ENCODE measurements around the gene CEP170B. TPM values are rescaled to one million over a fixed set of nuclear protein-coding genes. Genes with fewer than 3 reads are reported as not detected.

CEP170B gene
- total RNA-seq, 1 donor from 2014 or later: 55.4 TPM

DNA sequence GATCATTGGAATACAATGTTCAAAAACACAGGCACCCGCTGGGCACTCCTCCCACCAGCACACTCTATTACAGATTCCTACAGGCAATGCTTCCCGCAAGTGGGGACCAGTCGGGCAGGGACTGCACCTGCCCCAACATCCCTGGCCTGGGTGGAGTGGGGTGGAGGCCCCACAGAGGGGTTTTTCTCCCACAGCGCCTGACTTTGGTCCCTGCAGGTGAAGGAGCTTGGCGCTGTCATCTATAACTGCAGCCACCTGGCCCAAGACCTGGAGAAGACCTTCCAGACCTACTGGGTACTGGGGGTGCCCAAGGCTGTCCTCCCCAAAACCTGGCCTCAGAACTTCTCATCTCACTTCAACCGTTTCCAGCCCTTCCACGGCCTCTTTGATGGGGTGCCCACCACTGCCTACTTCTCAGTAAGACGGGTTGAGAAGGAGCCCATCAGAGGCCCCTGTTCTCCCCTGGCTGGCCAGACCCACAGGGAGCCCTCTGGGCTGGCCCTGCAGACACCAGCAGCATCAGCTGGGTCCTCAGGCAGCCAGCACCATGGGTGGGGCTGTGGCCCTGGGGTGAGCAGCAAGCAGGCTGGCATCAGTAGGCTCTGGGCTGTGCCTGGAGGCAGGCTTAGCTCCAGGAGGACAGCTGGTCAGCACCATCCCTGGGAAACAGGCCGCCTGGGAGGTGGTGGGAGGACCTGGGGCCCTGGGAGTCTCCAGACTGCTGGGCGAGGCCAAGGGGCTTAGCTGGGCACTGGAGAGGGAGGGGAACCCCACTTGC lies 65.6 kb downstream of the CEP170B start:
- Histone ChIP-seq H3K9me3 (ENCODE audit: insufficient read depth, low read depth, low read length) (no peaks in the 10 kb centered on the region), H3K36me3 (ENCODE audit: insufficient read depth, low read length) (no peaks in the 10 kb centered on the region), H3K4me2 (ENCODE audit: low read length) (no peak overlapping the region), H3K27me3 (ENCODE audit: insufficient read depth, low read length) (peaks cover 28% of the 10 kb centered on the region), H2AFZ (ENCODE audit: low read depth, low read length) (no peak overlapping the region), H3K27ac (ENCODE audit: low read depth, low read length) (no peak overlapping the region), H3K9ac (ENCODE audit: low read length) (no peak overlapping the region), H3K4me3 (ENCODE audit: insufficient read depth, low read depth, low read length) (no peak overlapping the region), H4K20me1 (ENCODE audit: insufficient read depth, low read length) (no peaks in the 10 kb centered on the region), H3K79me2 (ENCODE audit: insufficient read depth, low read length) (no peaks in the 10 kb centered on the region), H3K4me1 (ENCODE audit: insufficient read depth, low read length) (peaks cover 14% of the 10 kb centered on the region)
- Mint-ChIP-seq H3K36me3 (ENCODE audit: low read depth, unreplicated experiment) (peaks cover 1% of the 10 kb centered on the region), H3K4me3 (ENCODE audit: unreplicated experiment) (no peak overlapping the region), H3K27me3 (ENCODE audit: low read depth, unreplicated experiment) (peaks cover 48% of the 10 kb centered on the region), H3K4me1 (ENCODE audit: low read depth, unreplicated experiment) (no peaks in the 10 kb centered on the region), H3K9me3 (ENCODE audit: unreplicated experiment) (peaks cover 3% of the 10 kb centered on the region), H3K27ac (ENCODE audit: unreplicated experiment) (no peak overlapping the region)
- DNase-seq (ENCODE audit: low read depth) (no peak), FAIRE-seq (no peak)
- no peak for TF ChIP-seq EZH2 (IDR thresholded peaks at IDR 0.05; ENCODE audit: insufficient read depth, low read length)
- TF ChIP-seq, protein P1, sequence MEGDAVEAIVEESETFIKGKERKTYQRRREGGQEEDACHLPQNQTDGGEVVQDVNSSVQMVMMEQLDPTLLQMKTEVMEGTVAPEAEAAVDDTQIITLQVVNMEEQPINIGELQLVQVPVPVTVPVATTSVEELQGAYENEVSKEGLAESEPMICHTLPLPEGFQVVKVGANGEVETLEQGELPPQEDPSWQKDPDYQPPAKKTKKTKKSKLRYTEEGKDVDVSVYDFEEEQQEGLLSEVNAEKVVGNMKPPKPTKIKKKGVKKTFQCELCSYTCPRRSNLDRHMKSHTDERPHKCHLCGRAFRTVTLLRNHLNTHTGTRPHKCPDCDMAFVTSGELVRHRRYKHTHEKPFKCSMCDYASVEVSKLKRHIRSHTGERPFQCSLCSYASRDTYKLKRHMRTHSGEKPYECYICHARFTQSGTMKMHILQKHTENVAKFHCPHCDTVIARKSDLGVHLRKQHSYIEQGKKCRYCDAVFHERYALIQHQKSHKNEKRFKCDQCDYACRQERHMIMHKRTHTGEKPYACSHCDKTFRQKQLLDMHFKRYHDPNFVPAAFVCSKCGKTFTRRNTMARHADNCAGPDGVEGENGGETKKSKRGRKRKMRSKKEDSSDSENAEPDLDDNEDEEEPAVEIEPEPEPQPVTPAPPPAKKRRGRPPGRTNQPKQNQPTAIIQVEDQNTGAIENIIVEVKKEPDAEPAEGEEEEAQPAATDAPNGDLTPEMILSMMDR (IDR thresholded peaks at IDR 0.05; ENCODE audit: insufficient read depth, low read depth, low read length): no peak

DNA sequence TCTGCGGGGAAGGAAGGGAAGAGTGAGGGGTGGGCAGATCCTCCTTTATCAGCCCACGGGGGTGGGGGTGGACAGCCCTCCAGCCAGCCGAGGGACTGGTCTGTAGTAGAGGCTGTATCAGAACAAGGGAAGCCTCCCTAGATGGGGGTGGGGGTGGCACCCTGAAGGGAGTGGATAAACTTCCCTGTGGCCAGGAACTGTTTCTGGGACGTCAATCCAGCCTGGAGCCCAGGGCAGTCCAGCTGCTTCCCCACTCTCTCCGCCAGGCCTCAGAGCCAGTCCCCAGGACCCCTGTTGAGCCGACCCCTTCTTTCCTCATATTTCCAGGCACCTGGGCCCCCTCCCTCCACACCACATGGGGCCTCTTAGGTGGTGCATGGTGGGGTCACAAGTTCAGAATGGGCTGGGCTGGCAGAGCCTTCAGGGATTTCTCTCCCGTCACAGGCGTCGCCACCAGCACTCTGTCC lies 66.3 kb downstream of the CEP170B start:
- Mint-ChIP-seq H3K36me3 (ENCODE audit: low read depth, unreplicated experiment) (peaks cover 1% of the 10 kb centered on the region), H3K27me3 (ENCODE audit: low read depth, unreplicated experiment) (peaks cover 53% of the 10 kb centered on the region), H3K9me3 (ENCODE audit: unreplicated experiment) (peaks cover 4% of the 10 kb centered on the region), H3K27ac (ENCODE audit: unreplicated experiment) (no peak overlapping the region), H3K4me1 (ENCODE audit: low read depth, unreplicated experiment) (no peaks in the 10 kb centered on the region), H3K4me3 (ENCODE audit: unreplicated experiment) (no peak overlapping the region)
- Histone ChIP-seq H3K27me3 (ENCODE audit: insufficient read depth, low read length) (peaks cover 28% of the 10 kb centered on the region), H3K4me1 (ENCODE audit: insufficient read depth, low read length) (peaks cover 7% of the 10 kb centered on the region), H3K4me2 (ENCODE audit: low read length) (no peak overlapping the region), H3K27ac (ENCODE audit: low read depth, low read length) (no peak overlapping the region), H4K20me1 (ENCODE audit: insufficient read depth, low read length) (no peaks in the 10 kb centered on the region), H3K4me3 (ENCODE audit: insufficient read depth, low read depth, low read length) (no peak overlapping the region), H3K9ac (ENCODE audit: low read length) (no peak overlapping the region), H3K9me3 (ENCODE audit: insufficient read depth, low read depth, low read length) (no peaks in the 10 kb centered on the region), H2AFZ (ENCODE audit: low read depth, low read length) (no peak overlapping the region), H3K36me3 (ENCODE audit: insufficient read depth, low read length) (no peaks in the 10 kb centered on the region), H3K79me2 (ENCODE audit: insufficient read depth, low read length) (no peaks in the 10 kb centered on the region)
- TF ChIP-seq EZH2 (IDR thresholded peaks at IDR 0.05; ENCODE audit: insufficient read depth, low read length): no peak
- TF ChIP-seq, protein P1 (IDR thresholded peaks at IDR 0.05; ENCODE audit: insufficient read depth, low read depth, low read length): no peak
- DNase-seq (ENCODE audit: low read depth) (no peak), FAIRE-seq (no peak)

Data from astrocyte (in vitro differentiated cells and primary cell).